GM19351 (cell line): ENCODE data around the gene ADCYAP1R1.

Experiments used
- ATAC-seq: cut with Tn5 transposase; IDR thresholded peaks from one replicate; pipeline ENCODE4 v1.9.1; 2021; ENCODE audit warnings: mild to moderate bottlenecking, moderate library complexity; ENCODE audit not compliant: unreplicated experiment

Gene ADCYAP1R1

DNA sequence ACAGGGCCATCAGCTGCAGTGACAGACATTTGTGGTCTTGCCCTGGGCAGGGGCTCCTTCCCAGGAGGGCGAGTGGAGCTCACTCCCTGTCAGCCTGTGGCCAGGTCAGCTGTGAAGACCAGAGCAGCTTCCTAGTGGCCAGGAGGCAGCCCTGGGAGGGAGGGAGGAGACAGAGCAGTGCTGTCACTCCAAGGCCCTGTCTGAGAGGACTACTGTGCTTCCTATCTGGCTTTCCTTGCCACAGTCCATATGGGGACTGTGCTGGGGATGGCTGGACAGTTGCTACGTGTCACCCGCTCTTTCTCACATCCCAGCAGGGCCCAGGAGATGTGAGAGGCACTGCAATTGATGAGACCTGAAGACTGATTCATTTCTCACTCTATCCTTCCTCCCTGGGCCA lies 15.2 kb upstream of the ADCYAP1R1 start:
- ATAC-seq, result no peak

DNA sequence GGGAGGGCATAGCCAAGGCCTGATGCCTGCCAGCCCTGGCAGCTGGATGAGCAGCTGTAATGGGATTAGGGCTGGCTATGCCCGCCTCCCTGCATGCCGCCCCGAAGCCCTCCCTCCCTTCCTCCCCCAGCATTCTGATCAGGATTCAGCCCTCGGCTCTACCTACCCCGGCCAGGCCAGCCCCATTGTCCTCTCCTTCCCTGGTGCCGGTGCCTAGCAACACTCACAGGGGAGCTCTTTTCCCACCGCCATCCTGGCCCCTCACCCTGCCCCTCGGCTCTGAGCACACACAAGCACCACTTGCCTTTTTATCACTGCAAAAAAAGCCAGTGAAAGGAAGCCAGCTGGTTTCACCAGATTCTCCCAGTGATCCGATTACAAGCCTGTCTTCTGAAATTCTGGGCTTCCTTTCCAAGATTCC lies 9.0 kb upstream of the ADCYAP1R1 start:
- no peak for ATAC-seq

DNA sequence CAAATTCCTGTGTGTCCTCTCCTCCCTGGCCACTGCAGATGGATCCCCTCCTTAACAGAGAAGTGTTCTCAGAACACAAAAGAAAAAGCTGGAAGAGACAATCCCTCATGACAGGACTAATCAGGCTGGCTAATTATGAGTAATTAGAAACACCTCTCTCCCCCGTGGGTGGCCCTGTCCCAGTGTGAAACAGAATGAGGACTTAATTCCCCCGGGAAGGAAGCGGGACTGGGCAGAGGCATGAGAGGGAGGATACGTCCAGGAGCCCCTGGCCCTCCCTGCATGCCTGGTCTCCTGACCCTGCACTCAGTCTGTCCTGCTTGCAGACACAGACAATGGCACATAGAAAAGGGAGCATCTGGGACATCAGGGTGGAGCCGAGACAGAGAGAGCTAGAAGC lies 7.6 kb upstream of the ADCYAP1R1 start:
- ATAC-seq, result no peak

DNA sequence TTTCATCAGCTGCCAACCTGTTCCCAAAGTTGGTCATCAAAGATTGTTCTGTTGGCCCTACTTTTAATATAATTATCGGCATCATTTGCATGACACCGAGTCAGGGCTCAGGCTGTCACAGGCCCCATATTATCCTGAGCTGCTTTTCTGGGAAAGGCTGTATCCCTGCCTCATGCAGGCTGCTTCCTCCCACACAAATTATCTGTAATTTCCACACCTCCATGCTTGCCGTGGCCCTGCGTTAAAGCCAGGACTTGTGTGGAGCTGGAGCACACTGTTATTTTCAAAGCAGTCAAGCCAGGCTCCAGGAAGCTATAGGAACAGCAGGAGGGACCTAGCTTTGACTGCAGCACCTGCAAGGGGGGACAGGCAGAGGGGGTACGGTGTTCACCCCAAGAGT lies 5.4 kb upstream of the ADCYAP1R1 start:
- no peak for ATAC-seq

DNA sequence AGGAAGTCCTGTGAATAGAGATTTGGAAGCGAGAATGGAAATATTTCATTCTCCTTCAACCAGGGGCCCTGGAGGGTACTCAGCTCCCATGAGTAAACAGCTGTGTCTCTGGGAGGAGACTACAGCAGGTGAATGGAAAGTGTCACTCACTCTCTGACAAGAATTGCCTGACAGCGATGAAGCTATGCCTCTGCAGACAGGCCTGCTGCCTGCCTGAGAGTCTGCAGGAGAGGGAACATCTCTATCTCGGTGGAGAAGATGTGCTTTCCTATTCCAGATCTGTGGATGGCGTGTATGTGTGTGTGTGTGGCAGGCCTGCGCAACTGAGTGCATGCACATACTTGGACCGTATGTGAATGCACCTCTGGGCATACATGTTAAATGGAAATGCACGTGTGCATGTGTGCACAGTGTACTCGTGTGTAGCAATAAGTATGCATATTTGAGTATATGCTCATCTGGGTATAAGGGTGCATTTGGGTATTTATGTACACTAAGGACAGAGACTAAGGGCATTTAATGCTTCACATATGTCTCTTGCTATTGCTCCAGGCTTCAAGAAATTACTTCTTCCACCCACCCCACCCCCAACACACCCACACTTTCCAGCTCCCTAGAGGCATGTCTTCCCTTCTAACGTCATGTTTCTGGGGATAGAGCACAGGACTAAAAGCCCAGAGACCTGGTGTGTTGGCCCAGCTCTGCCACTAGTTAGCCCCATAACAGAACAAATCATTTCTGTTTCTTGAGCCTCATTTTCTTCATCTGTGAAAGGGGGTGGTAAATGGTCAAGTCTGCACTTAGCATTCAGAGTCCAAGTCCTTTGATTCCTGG lies 4.6 kb upstream of the ADCYAP1R1 start:
- ATAC-seq, result no peak

DNA sequence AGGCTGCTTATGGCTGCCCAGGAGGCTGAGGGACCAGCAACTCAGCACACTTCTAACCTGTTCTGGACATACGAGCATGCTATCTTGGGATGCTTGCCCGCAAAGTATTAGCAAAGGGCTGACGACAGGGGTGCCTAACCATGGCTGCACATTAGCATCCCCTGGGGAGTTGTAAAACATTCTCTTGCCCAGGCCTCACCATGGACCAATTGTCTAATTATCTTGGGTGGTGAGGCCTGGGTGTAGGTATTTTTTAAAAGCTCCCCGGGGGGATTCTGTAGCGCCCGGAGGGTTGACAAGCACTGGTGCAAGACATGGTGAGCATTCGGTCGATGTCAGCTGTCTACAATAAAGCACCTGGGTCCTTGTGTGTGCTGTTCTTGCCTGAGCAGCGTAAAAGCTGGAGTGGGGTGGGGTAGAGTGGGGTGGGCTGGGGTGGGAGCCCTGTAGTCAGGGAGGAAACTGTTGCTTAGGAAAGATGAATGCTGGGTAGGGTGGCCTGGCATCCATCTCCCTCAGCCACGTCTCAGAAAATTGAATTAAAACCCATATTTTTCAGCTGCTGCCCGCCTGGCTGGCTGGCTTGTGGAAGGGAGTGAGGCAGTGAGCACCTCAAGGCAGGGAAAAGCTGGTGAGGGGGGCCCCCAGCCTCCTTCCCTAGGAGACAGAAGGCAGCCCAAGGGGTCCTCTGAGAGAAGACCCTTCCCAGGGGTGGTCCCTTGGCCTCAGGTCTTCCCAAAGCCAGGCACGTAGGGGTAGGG lies 2.9 kb upstream of the ADCYAP1R1 start:
- ATAC-seq, result no peak

DNA sequence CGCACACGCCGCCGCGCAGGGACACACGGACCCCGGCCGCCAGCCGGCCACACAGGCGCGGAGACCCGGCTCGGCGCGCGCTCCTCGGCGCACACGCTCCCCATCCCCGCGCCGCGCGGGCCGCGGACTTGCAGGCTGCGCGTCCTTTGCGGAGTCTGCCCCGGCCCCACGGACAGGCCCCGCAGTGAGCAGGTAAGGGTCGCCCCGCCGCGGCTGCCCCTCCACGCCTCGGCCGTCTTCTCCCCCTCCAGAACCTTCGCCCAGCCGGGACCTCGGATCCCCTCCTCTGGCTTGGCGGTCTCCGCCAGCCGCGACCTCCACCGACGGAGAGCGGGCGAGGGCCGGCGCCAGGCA lies 356 bp downstream of the ADCYAP1R1 start:
- ATAC-seq, result no peak

DNA sequence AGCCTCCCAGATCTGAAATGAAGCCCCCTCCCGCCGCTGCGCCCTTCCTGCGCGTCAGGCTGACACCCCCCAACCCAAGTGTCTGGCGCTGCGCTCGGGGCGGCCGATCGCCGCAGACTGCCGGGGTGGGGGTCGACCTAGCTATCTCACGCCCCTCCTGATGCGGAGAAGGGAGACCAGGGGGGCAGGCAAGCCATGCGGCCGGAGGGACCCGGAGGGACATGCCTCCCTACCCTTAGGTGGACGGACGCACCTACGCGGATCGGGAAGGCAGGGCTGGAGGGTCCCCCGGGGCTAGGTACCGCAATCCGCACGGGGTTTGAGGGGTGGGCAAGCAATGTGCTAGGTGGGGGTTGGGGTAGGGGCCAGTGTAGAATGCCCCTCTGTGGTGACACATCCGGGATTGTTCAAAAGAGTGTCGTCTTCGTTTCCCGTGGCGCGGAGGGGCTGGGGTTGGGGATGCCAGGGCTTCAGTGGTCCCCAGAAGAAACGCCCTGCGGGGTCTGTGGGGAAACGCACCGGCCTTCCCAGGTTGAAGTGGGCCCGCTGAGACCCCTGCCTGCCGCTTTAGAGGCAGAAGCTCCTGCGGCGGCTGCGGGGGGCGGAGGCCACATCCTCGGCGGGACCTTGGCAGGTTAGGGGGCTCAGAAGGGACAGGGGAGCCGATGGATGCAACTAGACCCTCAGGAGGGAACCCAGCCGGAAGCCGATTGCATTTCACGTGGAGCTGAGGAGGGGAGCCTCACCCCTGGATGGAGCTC lies 913 bp downstream of the ADCYAP1R1 start:
- no peak for ATAC-seq

DNA sequence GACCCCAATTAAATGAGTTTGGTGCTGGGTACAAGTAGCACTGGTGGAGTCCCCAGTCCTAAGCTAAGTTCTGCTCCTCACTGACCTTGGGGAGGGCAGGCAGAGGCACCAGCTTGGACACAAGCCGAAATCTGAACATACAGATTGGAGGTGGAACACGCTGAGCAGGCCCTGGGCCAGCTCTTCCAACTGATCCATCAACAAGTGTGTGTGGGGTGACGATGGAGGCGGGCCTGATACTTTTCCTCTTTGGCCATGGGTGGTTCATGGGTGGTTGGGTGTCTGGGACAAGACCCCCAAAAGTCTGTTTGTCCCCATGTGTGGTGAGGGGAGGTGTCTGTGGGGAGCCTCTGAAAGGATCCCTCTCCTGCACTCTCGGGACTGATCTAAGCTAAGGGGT lies 1.9 kb downstream of the ADCYAP1R1 start:
- ATAC-seq, result no peak

DNA sequence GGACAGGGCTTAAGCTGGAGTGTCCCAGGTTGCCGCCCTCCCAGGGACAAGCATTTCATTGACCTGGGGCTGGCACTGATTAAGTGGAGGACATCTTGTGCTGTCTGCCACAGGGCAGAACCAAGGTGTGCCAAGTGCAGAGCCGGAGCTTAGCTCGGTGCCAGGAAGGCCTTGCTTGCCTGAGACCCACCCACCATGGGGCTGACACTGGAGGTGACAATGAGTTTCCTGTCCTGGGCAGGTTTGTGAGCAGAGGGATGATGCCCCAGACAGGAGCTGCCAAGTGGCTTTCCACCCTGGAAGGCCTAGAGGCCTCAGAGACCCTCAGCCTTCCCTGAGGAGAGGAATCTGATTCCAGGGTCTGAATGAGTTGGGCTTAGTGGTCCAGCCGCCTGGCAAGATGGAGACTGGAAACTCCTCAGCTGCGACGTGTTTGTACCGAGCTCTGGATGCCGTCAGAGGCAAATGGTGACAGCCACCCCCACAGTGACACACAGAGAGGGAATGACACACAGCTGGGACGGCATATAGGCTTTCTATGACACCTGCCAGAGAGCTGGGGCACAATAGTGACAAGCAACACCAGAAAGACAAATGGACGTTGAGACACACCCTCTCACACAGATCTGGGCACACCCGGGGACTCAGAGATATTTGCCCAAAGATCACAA lies 2.6 kb downstream of the ADCYAP1R1 start:
- no peak for ATAC-seq

DNA sequence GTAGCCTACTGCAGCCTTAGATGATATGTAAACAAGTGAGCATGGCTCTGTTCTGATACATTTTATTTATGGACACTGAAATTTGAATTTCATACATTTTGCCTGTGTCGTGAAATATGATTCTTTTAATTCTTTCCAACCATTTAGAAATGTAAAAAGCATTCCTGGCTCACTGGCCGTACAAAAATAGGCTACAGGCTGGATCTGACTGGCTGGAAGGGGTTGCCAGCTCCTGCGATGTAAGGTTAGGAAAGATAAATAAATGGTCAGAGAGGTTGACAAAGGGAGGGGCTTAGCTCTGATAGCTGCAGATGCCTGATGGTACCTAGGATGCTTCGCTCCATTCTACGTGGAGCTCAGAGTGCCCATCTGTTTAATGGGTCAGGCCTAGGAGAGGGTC lies 3.4 kb downstream of the ADCYAP1R1 start:
- no peak for ATAC-seq

DNA sequence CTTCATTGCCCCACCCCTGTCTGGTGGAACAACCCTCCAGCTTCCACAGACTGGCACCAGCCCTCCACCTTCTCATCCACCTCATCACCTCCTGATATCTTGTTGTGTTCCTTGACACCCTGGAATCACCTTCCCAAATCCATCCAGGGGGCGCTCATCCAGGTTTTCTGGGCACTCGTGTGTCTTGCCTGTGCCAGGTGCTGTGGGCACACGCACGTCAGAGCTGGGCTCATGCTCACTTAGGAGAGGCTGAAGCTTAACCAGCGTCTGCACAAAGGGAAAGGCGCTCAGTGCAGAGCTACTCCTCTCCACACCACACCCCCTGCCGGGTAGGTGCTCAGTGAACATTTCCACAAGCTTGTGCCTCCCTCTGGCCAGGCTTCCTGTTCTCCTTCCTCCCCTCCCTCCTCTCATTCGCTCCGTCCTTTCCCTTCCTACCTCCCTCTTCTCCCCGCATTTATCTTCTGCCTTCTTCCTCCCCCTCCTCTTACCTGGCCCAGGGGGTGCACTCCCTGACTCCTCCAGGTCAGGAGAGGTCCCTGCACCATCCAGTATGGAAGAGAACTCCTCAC lies 4.8 kb downstream of the ADCYAP1R1 start:
- ATAC-seq, result no peak

DNA sequence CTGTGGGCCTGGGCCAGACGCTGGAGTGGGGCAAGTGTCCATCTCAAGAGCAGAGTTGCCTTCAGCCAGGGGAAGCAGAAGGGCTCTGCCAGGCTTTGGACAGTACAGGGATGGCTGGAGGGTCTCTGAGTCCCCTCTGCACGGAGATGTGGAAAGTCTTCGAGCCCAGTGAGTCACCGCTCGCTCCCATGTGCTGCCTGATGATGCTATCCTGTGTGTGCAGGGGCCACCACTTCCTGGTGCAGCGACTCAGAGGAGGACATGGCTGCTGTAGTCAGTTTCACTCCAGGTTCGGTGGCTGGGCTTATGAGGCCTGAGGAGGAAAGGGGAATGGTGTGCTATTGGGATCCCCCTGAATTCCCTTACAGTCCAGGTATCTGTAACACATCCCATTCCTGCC lies 6.0 kb downstream of the ADCYAP1R1 start:
- no peak for ATAC-seq

DNA sequence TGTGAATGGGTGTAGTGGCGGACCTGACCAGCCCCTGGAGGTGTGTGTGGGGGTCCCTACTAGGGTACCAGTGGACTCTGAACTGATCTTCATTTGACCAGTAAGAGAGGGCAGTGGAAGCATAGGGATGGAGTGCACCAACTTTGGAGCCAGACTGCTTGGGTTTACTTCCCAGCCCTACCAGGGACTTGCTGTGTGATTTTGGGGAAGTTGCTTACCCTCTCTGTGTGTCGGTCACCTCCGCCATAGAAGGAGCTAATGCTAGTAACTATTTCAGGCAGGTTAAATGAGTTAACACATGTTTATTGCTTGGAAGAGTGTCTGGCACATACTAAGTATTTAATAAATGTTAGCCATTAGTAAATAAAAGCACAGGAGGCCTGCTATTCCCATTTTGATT lies 6.6 kb downstream of the ADCYAP1R1 start:
- no peak for ATAC-seq

DNA sequence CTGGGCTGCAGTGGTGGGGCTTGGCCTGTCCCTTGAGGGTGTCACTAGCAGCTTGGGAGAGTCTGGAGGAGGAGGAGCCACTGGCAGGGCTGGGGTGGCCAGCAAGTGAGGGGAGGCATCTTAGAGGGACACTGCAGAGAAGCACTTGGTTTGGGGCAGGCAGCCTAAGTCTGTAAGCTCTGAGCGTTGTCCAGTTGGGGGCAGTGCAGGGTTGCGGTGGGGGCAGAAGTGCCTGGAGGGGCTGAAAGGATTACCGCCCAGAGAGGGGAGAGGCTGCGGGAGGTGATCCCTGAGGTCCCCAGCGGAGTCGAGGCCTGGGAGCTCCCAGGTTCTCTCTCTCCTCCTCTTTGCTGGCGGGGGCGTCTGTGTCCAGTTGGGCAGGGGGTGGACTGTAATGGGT lies 7.4 kb downstream of the ADCYAP1R1 start:
- no peak for ATAC-seq

DNA sequence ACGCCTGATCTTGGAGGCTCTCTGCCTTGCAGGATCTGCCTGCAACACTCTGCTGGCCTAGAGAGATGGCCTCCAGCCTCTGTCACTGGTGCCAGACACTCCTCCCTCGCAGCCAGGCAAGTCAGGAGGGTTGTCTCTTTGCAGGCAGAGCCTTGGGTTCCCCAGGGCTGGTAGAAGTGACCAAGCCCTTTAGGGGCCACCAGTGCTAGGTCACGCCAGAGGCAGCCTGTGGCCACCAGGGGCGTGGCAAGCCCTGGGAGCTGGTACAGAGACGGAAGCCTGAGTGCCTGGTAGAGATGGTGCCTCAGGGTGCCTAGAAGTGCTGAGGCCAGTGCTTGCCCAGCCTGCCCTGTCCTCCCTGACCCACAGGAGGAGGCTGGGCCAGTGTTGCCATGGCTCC lies 9.1 kb downstream of the ADCYAP1R1 start:
- no peak for ATAC-seq

DNA sequence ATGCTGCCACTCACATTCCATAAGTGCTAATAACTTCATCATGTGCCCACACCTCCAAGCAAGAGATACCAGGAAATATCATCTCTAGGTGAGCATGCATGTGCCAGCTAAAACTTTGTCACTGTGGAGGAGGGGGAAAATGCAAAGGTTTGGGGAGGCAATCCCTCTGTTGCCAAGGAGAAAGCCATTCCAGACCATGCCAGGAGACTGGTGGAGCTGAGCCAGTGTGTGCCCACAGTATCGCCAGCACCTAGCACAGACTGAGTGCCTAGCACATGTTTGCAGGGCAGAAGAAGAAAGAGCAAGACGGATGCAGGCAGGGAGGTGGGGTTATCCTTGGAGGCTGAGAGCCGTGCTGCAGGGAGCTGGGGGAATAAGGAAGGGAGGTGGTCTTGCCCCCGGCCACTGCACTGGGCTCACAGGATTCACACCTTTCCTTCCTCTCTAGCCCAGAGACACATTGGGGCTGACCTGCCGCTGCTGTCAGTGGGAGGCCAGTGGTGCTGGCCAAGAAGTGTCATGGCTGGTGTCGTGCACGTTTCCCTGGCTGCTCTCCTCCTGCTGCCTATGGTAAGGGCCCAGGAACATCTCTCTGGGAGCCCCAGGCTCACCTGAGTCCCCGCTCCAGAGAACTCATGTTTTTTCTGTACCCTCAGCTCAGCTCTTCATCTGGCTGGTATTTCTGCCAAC lies 10.8 kb downstream of the ADCYAP1R1 start:
- ATAC-seq, result no peak

DNA sequence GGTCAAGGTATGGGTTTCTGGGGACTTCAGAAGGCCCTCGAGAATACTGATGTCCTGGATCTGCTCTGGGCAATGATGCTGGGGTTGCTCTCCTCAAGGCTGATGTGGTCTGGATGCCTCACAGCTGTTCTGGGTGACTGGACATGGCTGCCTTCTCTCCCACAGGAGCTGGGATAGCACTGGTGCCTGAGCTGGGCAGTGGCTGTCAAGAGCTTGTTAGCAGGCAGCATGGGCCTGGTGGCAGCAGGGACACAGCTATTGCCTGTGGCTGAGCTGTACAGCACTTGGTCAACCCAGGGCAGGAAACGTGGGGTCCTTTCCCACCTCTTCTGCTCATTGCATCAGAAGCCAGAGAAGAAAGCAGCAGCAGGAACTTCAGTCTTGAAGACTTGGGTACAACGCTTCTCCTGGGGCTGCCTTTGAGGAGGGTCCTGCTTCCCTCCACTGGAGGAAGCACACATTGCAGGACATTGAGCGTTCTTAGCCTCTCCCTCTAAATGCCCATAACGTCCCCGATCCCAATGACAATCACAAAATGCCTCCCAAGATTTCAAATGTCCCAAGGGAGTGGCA lies 13.0 kb downstream of the ADCYAP1R1 start:
- ATAC-seq, result no peak

DNA sequence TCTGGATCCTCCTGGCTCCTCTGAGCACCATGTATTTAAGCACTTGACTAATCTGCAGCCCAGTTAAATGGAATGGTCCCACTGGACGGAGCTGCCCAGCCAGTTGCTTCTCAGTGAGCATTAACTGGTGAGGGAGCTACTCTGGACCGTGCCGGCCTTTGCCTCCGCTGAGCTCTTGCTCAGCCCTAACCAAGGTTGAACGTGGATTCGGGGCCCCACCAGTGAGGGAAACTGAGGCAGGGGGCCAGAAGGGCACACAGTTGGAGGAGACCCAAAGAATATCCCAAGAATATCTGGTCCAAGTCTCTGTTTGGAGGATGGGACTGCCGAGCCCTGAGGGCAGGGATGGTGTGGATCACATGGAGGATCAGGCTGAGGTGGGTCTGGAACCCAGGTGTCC lies 13.7 kb downstream of the ADCYAP1R1 start:
- no peak for ATAC-seq
